ENCODE data around the gene STK33.
A peak's percentile ranks its signal among the peaks of the same experiment; 100 is the strongest.

Gene STK33

GRCh38 chr11:8387141-8387540 lies 206.9 kb downstream of the STK33 start:
- FAIRE-seq (no peak), DNase-seq (ENCODE audit: insufficient read length, low spot score) (no peak)
- no peak for TF ChIP-seq POLR2A (IDR thresholded peaks at IDR 0.05; ENCODE audit: low read depth, low read length)
- no peak for TF ChIP-seq SPI1 (IDR thresholded peaks at IDR 0.05; ENCODE audit: low read depth, low read length)
- TF ChIP-seq TAF1 (IDR thresholded peaks at IDR 0.05; ENCODE audit: low read depth, low read length), result no peak
- no peak for TF ChIP-seq PAX5 (IDR thresholded peaks at IDR 0.05; ENCODE audit: insufficient read depth, low read length, severe bottlenecking)
- no peak for TF ChIP-seq POLR2AphosphoS5 (IDR thresholded peaks at IDR 0.05; ENCODE audit: low read depth, low read length)
- TF ChIP-seq POU2F2 (IDR thresholded peaks at IDR 0.05; ENCODE audit: low read depth, low read length), result no peak

GRCh38 chr11:8386134-8386864 lies 207.7 kb downstream of the STK33 start:
- DNase-seq (ENCODE audit: insufficient read length, low spot score) (no peak), FAIRE-seq (peak; percentile 63)
- no peak for TF ChIP-seq PAX5 (IDR thresholded peaks at IDR 0.05; ENCODE audit: insufficient read depth, low read length, severe bottlenecking)
- TF ChIP-seq SPI1 (IDR thresholded peaks at IDR 0.05; ENCODE audit: low read depth, low read length), result peak; percentile 73
- no peak for TF ChIP-seq POLR2AphosphoS5 (IDR thresholded peaks at IDR 0.05; ENCODE audit: low read depth, low read length)

GRCh38 chr11:8384199-8384821 lies 209.7 kb downstream of the STK33 start:
- DNase-seq (ENCODE audit: insufficient read length, low spot score), result no peak
- TF ChIP-seq PAX5 (IDR thresholded peaks at IDR 0.05; ENCODE audit: insufficient read depth, low read length, severe bottlenecking), result peak; percentile 91
- no peak for TF ChIP-seq POU2F2 (IDR thresholded peaks at IDR 0.05; ENCODE audit: low read depth, low read length)
- FAIRE-seq, result peak; percentile 86

- DNase-seq (ENCODE audit: insufficient read length, low spot score) (no peak), FAIRE-seq (no peak)
- TF ChIP-seq TAF1 (IDR thresholded peaks at IDR 0.05; ENCODE audit: low read depth, low read length) (no peak), POLR2A (IDR thresholded peaks at IDR 0.05; ENCODE audit: low read depth, low read length) (no peak), POLR2AphosphoS5 (IDR thresholded peaks at IDR 0.05; ENCODE audit: low read depth, low read length) (no peak), SPI1 (IDR thresholded peaks at IDR 0.05; ENCODE audit: low read depth, low read length) (no peak), PAX5 (IDR thresholded peaks at IDR 0.05; ENCODE audit: insufficient read depth, low read length, severe bottlenecking) (no peak), POU2F2 (IDR thresholded peaks at IDR 0.05; ENCODE audit: low read depth, low read length) (no peak)
These were observed 210.4 kb downstream of the STK33 start for GRCh38 chr11:8383627-8384026.

GRCh38 chr11:8383227-8383626 lies 210.8 kb downstream of the STK33 start:
- FAIRE-seq, result no peak
- DNase-seq (ENCODE audit: insufficient read length, low spot score), result no peak
- no peak for TF ChIP-seq POLR2A (IDR thresholded peaks at IDR 0.05; ENCODE audit: low read depth, low read length)
- TF ChIP-seq POLR2AphosphoS5 (IDR thresholded peaks at IDR 0.05; ENCODE audit: low read depth, low read length), result no peak
- TF ChIP-seq PAX5 (IDR thresholded peaks at IDR 0.05; ENCODE audit: insufficient read depth, low read length, severe bottlenecking), result no peak
- no peak for TF ChIP-seq TAF1 (IDR thresholded peaks at IDR 0.05; ENCODE audit: low read depth, low read length)
- no peak for TF ChIP-seq POU2F2 (IDR thresholded peaks at IDR 0.05; ENCODE audit: low read depth, low read length)
- no peak for TF ChIP-seq SPI1 (IDR thresholded peaks at IDR 0.05; ENCODE audit: low read depth, low read length)

GRCh38 chr11:8382436-8383053 lies 211.5 kb downstream of the STK33 start:
- FAIRE-seq (no peak), DNase-seq (ENCODE audit: insufficient read length, low spot score) (no peak)
- TF ChIP-seq POLR2AphosphoS5 (IDR thresholded peaks at IDR 0.05; ENCODE audit: low read depth, low read length), result no peak
- TF ChIP-seq PAX5 (IDR thresholded peaks at IDR 0.05; ENCODE audit: insufficient read depth, low read length, severe bottlenecking), result no peak
- TF ChIP-seq SPI1 (IDR thresholded peaks at IDR 0.05; ENCODE audit: low read depth, low read length), result no peak
- TF ChIP-seq TAF1 (IDR thresholded peaks at IDR 0.05; ENCODE audit: low read depth, low read length), result no peak
- no peak for TF ChIP-seq POU2F2 (IDR thresholded peaks at IDR 0.05; ENCODE audit: low read depth, low read length)
- no peak for TF ChIP-seq POLR2A (IDR thresholded peaks at IDR 0.05; ENCODE audit: low read depth, low read length)

- FAIRE-seq, result no peak
- TF ChIP-seq POLR2A (IDR thresholded peaks at IDR 0.05; ENCODE audit: low read depth, low read length), result no peak
- TF ChIP-seq TAF1 (IDR thresholded peaks at IDR 0.05; ENCODE audit: low read depth, low read length), result no peak
- no peak for TF ChIP-seq SPI1 (IDR thresholded peaks at IDR 0.05; ENCODE audit: low read depth, low read length)
- TF ChIP-seq POLR2AphosphoS5 (IDR thresholded peaks at IDR 0.05; ENCODE audit: low read depth, low read length), result no peak
- TF ChIP-seq POU2F2 (IDR thresholded peaks at IDR 0.05; ENCODE audit: low read depth, low read length), result no peak
- TF ChIP-seq PAX5 (IDR thresholded peaks at IDR 0.05; ENCODE audit: insufficient read depth, low read length, severe bottlenecking), result no peak
- no peak for DNase-seq (ENCODE audit: insufficient read length, low spot score)
These were observed 212.1 kb downstream of the STK33 start for GRCh38 chr11:8381871-8382396.

GRCh38 chr11:8381343-8381742 lies 212.7 kb downstream of the STK33 start:
- no peak for FAIRE-seq
- DNase-seq (ENCODE audit: insufficient read length, low spot score), result no peak
- no peak for TF ChIP-seq POLR2A (IDR thresholded peaks at IDR 0.05; ENCODE audit: low read depth, low read length)
- TF ChIP-seq SPI1 (IDR thresholded peaks at IDR 0.05; ENCODE audit: low read depth, low read length), result no peak
- TF ChIP-seq POLR2AphosphoS5 (IDR thresholded peaks at IDR 0.05; ENCODE audit: low read depth, low read length), result no peak
- no peak for TF ChIP-seq TAF1 (IDR thresholded peaks at IDR 0.05; ENCODE audit: low read depth, low read length)
- no peak for TF ChIP-seq POU2F2 (IDR thresholded peaks at IDR 0.05; ENCODE audit: low read depth, low read length)
- TF ChIP-seq PAX5 (IDR thresholded peaks at IDR 0.05; ENCODE audit: insufficient read depth, low read length, severe bottlenecking), result no peak

- FAIRE-seq (no peak), DNase-seq (ENCODE audit: insufficient read length, low spot score) (no peak)
- no peak for TF ChIP-seq PAX5 (IDR thresholded peaks at IDR 0.05; ENCODE audit: insufficient read depth, low read length, severe bottlenecking)
- no peak for TF ChIP-seq POLR2AphosphoS5 (IDR thresholded peaks at IDR 0.05; ENCODE audit: low read depth, low read length)
These were observed 218.1 kb downstream of the STK33 start for GRCh38 chr11:8375932-8376331.

Data from GM12891 (cell line).